Measurements from ENCODE around the gene PMPCA.

- TF ChIP-seq FOXJ3 (CRISPR knock-in tag; IDR thresholded peaks at IDR 0.05) (no peak), TEAD4 (IDR thresholded peaks at IDR 0.05; ENCODE audit: borderline replicate concordance, insufficient read depth) (no peak), RCOR1 (IDR thresholded peaks at IDR 0.05; ENCODE audit: low read length) (no peak), GATA2 (CRISPR knock-in tag; IDR thresholded peaks at IDR 0.05) (no peak), MAX (IDR thresholded peaks at IDR 0.05; ENCODE audit: low read depth) (no peak), POLR2AphosphoS5 (IDR thresholded peaks at IDR 0.05; ENCODE audit: low read depth, low read length) (no peak), TCF12 (IDR thresholded peaks at IDR 0.05) (no peak)
These were observed 42.9 kb downstream of the PMPCA start for GRCh38 chr9:136453326-136453725.

Measured in SK-N-SH (cell line).